Left renal pelvis (tissue), 4 donors: Measurements from ENCODE around the gene PRRC2B. TPM values are rescaled to one million over a fixed set of nuclear protein-coding genes. Genes with fewer than 3 reads are reported as not detected.
A peak's percentile ranks its signal among the peaks of the same experiment; 100 is the strongest.

Experiments
- DNase-seq, 4 donors: peaks; one replicate each; pipeline ENCODE4 v3.0.0-alpha.2; 2013; ENCODE audit warnings: low read depth in 4 of 4, low spot score in 3 of 4
- polyA plus RNA-seq, 4 donors: library from polyadenylated mRNA; unstranded; fragments of 120-200 nt; gene quantifications; one replicate each; pipeline ENCODE4 v1.2.1, GENCODE V29; 2013; ENCODE audit not compliant: insufficient read length in 4 of 4

Gene PRRC2B
- polyA plus RNA-seq, 4 donors = 161 to 190 (median 181) TPM

DNA sequence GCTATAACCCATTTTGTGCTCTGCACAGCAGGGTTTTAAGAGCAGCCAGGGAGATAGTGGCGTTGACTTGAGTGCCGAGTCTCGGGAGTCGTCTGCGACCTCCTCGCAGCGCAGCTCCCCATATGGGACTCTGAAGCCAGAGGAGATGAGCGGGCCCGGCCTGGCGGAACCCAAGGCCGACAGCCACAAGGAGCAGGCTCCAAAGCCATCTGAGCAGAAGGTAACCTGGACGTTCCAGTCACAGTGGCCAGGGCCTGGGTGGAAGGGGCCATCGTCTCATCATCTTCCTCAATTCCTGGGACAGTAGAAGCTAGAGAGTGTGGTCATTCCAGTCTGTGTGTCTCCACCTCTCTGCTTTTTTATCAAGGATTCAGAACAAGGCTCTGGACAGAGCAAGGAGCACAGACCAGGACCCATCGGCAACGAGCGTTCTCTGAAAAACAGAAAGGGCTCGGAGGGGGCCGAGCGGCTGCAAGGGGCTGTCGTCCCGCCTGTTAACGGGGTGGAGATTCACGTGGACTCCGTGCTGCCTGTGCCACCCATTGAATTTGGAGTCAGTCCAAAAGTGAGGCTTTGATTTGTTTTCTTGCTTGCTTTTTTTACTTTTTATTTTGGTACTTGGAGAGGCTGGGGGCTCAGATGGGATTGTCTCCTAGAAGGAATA is 88.6 kb downstream of the PRRC2B start:
- DNase-seq = no peak

DNA sequence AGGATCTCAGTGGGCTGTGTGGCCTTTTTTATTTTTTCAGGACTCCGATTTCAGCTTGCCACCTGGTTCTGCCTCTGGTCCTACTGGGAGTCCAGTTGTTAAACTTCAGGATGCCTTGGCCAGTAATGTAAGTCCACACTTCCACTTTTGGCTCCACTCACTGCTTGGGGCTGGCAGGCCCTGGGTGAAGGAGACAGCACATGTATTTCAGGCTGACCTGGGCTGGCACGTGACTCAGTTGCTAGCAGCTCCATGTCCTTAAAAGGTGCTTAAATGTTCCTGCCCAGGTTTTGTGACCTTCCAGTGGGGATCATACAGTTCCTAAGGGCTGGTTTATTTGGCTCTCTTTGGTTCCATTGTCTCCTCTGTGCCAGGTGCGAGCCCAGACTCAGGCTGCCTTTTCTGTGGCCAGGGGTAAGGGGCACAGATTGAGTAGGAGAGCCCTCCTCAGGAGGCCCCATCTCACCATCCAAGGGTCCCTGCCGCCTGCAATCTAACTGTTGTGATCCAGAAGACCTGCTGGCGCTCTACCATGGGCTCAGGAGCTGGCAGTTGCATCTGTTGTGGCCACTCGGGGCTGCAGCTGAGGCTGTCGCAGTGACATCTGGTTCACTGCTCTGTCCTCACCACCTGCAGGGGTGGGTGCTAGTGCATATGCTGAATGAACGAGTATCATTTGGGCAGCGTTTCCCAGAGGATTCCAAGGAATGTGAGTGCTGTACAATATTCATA is 89.6 kb downstream of the PRRC2B start:
- no peak for DNase-seq

DNA sequence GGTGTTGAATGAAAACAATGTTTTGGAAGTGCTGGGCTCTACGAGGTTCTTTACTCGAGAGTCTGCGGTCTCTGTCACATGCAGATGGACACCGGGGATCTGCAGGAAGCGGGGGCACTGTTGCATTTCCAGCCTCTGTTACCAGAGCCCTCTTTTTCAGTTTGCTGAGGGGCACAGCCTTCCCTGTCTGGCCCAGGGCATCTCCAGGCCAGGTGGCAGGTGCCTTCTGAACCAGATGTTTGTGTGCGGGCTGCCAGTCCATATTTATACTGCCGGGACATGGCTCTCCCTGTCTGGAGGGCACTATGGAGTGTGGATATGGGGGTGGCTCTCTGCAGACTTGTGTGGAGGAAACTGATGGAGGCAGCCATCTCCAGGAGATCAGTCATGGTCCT is 90.2 kb downstream of the PRRC2B start:
- DNase-seq = no peak

DNA sequence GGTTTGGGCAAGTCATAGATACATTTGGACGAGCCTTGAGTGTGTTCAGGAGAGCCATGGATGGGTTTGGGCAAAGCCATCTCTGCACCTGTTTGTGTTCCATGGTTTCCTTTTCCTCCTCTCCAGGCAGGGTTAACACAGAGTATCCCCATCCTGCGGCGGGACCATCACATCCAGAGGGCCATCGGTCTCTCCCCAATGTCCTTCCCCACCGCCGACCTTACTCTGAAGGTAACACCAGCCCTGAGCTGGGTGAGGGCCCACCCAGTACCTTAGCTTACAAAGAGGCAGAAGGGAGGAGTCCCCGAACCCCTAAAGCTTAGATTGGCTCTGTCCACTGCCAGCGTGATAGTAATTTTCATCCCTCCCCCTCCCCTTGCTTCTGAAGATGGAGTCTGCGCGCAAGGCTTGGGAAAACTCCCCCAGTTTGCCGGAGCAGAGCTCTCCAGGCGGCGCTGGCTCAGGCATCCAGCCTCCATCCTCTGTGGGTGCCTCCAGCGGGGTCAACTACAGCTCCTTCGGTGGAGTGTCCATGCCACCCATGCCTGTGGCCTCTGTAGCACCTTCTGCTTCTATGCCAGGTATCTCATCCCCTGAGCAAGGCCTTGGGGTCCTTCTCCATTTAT is 90.8 kb downstream of the PRRC2B start:
- DNase-seq = no peak

DNA sequence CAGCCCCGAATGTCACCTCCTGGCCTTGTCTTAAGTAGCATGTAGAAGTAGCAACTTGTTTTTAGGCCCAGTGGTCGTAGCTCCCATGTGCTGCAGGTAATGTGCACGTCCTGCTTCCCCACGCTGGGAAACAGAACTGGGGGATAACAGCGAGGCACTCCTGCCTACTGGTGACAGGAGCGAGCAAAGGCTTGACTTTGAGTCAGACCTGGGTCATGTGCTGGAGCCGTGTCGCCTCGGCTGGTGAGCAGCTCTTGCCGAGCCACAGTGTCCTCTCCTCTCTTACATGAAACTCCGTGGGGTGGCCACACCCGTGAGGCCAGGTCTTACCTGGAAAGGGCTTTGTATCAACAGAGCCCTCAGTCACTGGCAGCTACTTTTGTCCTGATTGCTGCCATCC is 91.3 kb downstream of the PRRC2B start:
- DNase-seq = no peak

DNA sequence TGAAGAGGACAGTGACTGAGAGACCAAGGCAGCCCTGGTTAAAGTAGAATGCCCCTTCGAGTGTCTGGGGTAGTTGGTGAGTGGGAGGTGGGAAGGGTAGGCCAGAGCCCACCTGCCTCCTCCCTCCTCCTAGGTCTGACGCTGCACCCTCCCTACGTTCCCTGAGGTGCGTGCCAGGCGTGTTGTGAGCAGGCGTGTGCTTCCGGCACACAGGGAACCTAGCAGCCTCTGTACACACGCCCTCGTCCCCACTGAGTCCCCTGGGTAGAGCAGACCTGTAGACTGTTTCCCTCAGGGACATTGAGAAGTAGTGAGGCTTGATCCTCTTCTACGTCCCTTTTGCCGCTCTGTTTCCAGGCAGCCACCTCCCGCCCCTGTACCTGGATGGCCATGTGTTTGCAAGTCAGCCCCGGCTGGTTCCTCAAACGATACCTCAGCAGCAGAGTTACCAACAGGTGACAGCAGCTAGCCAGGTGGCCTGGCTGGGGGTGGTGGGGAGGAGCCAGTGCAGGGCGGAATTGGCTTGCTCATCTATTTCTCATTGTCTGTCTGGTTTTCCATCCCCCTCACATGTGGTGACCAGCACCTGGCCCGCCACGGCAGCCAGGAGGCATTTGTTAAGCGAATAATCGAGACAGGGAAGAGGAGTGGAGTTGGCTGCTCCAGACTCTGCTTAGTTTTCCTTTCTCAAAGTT is 92.0 kb downstream of the PRRC2B start:
- no peak for DNase-seq

DNA sequence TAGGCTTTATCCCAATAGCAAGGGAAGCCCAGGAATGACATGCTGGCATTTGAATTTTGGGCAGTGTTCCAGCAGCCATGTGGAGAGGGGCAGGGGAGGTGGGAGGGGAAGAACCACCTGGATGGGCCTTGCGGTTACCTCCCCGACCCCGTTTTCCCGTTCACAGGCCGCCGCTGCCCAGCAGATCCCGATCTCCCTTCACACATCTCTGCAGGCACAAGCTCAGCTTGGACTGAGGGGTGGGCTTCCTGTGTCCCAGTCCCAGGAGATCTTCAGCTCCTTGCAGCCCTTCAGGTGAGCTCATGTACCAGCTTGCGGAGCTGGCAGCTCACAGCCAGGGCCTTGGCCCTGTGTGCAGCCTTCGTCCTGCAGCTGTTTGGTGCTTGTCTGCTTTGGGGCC is 93.1 kb downstream of the PRRC2B start:
- no peak for DNase-seq

DNA sequence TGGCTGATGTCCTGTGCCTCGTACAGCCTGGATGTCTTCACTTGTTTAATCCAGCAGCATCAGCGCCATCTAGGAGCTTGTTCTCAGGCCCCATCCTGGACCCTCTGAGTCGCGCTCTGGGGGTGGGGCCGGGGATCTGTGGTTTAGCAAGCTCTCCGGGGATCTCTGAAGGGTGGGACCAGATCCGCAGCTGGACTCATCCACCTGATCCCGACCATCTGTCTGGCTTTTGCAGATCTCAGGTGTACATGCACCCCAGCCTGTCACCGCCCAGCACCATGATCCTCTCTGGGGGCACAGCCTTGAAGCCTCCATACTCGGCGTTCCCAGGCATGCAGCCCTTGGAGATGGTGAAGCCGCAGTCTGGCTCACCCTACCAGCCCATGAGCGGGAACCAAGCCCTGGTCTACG is 93.7 kb downstream of the PRRC2B start:
- DNase-seq = no peak

DNA sequence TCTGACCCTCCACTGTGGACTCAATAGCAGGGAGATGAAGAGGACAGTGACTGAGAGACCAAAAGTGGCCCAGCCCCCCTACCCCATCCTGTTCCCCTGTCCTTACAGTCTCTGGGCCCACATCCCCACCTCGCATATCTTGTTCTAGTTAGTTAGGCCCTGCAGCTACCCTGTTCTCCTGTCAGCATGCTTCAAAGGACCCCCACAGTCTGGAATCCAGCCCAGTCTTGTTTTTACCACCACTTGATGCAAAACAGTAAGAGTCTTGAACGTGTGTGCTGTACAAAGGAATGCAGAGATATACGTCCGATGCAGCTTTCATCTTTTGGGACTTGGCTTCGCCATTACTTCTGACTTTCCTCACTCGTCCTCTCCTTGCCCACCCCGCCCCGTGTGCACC is 96.6 kb downstream of the PRRC2B start:
- DNase-seq = no peak

DNA sequence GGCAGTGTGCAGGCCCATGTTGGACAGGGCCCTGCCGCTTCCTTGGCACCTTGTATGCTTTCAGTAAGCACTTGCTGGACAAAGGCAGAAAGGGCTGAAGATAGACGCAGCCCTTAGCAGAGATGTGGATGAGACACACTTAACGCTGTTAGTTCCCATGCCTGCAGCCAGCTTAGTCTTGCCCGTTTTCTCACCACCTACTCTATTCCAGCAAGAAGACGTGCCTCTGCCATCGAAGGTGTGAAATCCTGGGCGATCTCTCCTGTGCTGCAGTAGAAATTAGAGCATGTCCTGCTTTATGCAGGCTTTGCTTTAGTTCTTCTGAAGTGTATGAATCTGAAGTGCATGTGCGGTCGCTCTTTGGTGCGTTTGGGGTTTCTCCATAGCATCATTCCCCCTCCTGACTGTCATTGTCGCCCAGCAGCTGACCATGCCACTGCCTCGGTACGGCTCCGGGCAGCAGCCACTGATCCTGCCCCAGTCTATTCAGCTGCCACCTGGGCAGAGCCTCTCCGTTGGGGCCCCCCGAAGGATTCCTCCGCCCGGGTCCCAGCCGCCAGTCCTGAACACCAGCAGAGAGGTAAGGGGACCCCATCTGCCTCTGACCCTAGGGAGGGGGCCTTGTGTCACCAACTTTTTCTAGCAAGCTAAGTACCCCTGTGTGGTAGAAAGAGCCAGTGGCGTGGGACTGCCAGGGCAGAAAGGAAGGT is 97.3 kb downstream of the PRRC2B start:
- DNase-seq = no peak

DNA sequence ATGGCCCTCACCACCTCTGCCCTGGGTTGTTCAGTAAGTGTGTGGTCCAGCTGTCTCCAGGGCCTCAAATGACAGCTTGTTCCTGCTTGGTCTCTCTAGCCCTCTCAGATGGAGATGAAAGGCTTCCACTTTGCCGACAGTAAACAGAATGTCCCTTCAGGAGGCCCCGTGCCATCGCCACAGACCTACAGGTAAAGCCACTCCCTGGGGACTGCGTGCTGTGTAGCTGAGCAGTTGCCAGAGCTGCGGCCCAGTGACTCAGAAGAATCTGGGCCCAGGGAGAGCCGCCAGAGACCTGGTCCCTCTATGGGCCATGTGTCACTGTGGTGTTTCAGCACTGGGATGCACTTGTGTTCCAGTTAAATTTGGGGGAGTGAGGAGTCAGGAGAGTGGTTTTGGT is 98.2 kb downstream of the PRRC2B start:
- no peak for DNase-seq

DNA sequence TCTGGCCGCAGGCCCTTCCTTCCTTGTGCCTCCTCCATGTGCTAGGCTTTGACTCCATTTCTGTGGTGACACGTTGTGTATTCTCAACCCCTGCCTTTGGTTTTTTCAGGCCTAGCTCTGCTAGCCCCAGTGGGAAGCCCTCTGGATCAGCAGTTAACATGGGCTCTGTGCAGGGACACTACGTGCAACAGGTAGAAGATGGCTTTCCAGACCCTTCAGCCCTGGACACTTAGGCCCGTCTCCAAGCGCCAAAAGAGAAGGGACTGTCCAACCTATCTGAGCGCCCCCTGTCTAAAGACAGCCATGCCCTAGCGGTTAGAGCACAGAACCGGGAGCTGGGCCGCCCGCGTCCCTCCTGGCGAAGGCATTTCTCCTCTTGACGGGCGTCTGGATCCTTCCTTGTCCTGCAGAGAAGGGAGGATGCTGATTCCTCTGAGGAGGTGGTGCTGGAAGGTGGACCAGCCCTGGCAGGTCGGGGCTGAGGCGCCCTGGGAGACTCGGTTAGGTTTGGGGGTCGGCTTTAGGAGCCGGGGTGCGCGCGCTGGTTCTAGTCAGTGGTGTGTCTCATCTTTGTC is 100.5 kb downstream of the PRRC2B start:
- DNase-seq = no peak

DNA sequence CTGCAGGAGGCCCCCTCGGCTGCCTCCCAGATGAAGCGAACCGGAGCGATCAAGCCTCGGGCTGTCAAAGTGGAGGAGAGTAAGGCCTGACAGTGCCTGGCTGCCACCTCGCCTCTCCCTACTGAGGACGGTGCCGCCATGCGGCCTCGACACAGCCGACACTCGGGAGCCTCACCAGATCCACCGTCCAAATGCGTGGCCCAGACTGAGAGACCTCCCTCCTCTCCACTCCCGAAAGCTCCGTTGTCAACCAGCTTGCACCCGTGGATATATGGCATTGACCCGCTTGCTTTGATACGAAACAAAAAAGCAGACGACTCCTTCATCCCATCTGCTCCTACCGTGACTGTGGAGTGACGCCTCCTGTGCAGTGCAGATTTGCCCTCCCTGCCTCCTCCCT is 101.9 kb downstream of the PRRC2B start:
- no peak for DNase-seq

DNA sequence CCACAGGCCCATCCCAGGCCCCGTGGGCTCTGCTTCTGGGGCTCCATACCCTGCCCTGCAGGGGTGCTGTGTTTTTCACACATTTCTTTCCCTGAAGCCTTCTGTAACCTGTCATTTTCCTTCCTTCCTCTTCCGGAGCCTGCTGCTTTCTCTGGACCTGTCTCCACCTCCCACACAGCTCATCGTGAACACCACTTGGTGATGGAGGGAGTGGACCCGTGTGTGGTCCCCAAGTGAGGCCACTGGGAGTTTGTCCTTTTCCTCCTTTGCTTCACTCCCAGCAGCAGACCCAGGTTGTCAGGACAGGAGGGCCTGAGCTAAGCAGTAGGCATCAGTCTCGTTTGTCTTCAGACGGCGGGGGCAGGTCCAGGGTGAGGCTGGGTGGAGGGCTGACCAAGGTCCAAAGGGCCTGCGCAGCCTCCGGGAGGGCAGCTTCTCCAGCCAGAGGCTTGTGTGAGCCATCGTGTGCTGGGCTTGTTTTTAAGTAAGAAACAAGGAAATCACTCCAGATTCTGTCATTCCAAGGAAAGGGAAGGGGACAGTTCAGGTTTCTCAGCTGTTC is 103.0 kb downstream of the PRRC2B start:
- no peak for DNase-seq

DNA sequence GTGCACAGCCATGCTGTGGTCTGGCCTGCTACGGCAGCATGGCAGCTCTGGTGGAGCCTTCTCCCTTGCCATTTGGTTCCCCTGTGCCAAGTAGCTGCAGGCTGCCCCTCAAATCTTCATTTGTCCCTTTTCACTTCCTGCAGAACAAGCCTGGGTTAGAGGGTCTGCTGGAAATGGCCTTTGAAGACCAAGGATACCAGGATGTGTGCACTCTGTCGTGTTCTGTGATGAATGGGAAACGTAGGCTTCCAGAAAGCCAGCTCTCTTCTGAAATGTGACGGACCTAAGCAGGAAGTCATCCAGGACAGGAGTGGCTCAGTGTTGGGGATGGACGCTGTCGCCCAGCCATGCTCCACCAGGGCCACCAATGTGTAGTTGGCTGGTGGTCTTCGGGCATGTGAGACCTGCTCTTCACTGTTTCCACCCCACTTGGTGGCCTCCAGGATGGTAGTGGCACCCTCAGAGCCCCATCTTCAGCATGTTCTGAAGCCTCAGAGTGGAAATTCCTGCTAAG is 105.4 kb downstream of the PRRC2B start:
- no peak for DNase-seq

DNA sequence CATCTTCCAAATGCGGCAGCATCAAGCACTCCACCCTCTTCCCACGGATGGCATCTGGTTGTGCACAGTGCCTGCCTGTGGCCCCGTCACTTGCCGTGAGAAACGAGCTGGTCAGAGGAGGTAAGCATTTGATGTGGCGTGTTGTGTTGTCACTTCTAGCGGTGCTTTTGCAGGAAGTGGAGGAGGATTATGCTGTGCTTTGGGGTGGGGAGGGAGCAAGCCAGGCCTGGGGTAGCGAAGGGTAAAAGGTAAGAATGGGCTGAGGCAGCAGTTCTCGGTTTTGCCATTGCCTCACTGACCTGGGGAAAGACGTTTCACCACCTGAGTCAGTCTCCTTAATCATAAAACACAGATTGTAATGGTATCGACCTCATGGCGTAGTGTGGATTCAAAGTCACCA is 106.5 kb downstream of the PRRC2B start:
- DNase-seq = no peak

DNA sequence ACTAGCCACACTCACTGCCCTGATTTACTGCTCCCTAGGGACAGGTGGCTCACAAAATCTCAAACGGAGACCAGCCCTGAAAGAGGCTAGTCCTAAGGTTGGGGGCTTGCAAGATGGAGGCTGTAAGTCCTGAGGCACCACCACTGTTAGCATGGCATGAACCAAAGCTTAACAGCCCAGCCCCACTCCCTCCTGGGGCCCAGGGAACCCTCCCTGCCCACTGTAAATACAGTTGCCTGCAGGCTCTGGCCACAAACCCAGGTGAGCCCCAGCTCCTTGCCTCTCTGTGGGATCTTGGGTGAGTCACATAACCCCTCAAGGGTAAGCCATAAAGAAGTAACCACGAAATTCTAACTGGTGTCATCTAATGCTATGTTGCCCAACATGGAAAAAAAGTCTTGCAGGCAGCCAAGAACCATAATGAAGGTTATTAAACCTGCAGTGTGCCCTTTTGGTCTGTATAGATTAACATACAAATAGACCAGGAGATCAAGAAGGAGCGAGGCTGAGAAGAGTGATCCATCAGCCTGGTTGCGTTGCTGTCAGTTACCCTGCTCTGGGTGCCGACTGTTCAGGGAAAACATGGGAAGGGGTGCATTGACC is 107.2 kb downstream of the PRRC2B start:
- DNase-seq = no peak

DNA sequence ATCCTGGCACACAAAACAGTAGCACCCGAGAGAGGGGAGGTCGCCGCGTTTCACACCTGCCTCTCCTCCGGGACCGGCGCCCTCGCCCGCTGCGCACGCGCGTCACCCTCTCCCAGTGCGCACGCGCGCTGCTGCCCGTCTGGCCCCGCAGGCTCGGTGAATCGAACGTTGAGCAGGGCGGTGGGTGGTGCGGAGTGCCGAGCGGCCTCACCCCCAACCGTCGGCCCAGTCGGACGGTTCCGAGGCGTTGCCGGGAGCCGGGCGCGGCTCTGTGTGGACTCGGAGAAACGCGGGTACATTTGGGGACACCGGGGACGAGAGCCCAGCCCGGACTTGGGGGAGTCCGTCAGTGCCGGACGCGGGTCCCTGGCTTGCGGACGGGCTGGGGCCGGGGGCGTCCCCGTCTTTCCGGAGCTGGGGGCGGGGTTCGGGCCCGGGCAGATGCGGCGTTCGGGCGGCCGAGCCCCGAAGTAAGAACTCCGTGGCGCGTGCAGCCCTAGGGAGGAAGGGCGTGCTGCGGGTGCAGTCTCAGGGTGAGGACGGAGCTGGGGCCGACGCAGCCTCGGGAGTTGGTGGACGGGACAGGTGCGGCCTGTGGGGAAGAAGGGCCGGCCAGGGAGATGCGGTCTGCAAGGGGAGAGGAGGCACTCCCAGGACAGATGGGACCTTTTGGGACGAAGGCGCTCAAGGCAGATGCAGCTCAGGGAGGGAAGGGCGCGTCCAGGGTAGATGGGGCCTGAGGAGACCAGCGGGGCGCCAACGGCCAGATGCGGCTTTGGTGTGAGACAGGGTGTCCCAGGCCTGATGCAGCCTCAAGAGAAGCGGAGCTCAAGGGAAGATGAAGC is 109.1 kb downstream of the PRRC2B start, which contains the start of gene POMT1:
POMT1 (plus strand) TSS at position 138 of the 845 bp plus-strand sequence. CDS start 1,301 bp downstream, outside the sequence.
- peak; percentile 54 to 73 (median 70) for DNase-seq
